Fibroblast of lung (primary cell): ENCODE data around the gene EXD1. TPM values are rescaled to one million over a fixed set of nuclear protein-coding genes. Genes with fewer than 3 reads are reported as not detected.
A peak's percentile ranks its signal among the peaks of the same experiment; 100 is the strongest.

Experiments used
- DNase-seq, 2 donors: peaks; one replicate each; pipeline versions ENCODE4 v3.0.0 to v3.0.0-alpha.2; 2010; ENCODE audit warnings: low read depth in 2 of 2
- H2AFZ ChIP-seq: 2 replicates; pipeline ENCODE4 v1.5.1; 2012; ENCODE audit warnings: low read length, control low read depth, inconsistent platforms
- H3K27ac ChIP-seq: 2 replicates; pipeline ENCODE4 v1.5.1; 2011; ENCODE audit warnings: low read length, control low read depth; ENCODE audit not compliant: insufficient read depth
- H3K27me3 ChIP-seq: 2 replicates; pipeline ENCODE4 v1.5.1; 2011; ENCODE audit warnings: mild to moderate bottlenecking, low read length; ENCODE audit not compliant: control insufficient read depth, insufficient read depth
- H3K36me3 ChIP-seq: 2 replicates; pipeline ENCODE4 v1.5.1; 2011; ENCODE audit warnings: low read length; ENCODE audit not compliant: control insufficient read depth, insufficient read depth
- H3K4me1 ChIP-seq: 2 replicates; pipeline ENCODE4 v1.5.1; 2011; ENCODE audit warnings: low read length; ENCODE audit not compliant: control insufficient read depth, insufficient read depth; ENCODE audit errors: extremely low read depth
- H3K4me2 ChIP-seq: 2 replicates; pipeline ENCODE4 v1.5.1; 2011; ENCODE audit warnings: low read length, control low read depth; ENCODE audit not compliant: insufficient read depth; ENCODE audit errors: extremely low read depth
- H3K4me3 ChIP-seq, 4 experiments: fragments of 200-600 bp in 1 of 4; sonication (generic) in 1 of 4; replicated peaks in 1 of 4; 2 replicates each; pipeline ENCODE4 v1.5.1; 2011 to 2016; ENCODE audit warnings: low read length in 4 of 4, low read depth in 3 of 4, mild to moderate bottlenecking in 3 of 4, control low read depth in 2 of 4, inconsistent platforms in 1 of 4, mixed read lengths in 1 of 4; ENCODE audit not compliant: insufficient read depth in 1 of 4; ENCODE audit errors: control extremely low read depth in 1 of 4
- H3K79me2 ChIP-seq: 2 replicates; pipeline ENCODE4 v1.5.1; 2012; ENCODE audit warnings: mild to moderate bottlenecking, low read length, inconsistent platforms; ENCODE audit not compliant: control insufficient read depth, insufficient read depth
- H3K9ac ChIP-seq: 2 replicates; pipeline ENCODE4 v1.5.1; 2011; ENCODE audit warnings: mild to moderate bottlenecking, low read length, control low read depth; ENCODE audit not compliant: insufficient read depth
- H3K9me3 ChIP-seq: 2 replicates; pipeline ENCODE4 v1.5.1; 2012; ENCODE audit warnings: low read depth, low read length; ENCODE audit not compliant: control insufficient read depth, insufficient read depth
- H4K20me1 ChIP-seq: 2 replicates; pipeline ENCODE4 v1.5.1; 2011; ENCODE audit warnings: low read length; ENCODE audit not compliant: control insufficient read depth, insufficient read depth; ENCODE audit errors: extremely low read depth
- EZH2 ChIP-seq: IDR thresholded peaks from 2 replicates; pipeline ENCODE4 v1.5.1; 2012; ENCODE audit warnings: low read length, control low read depth, mild to moderate bottlenecking; ENCODE audit errors: missing control alignments
- polyA plus RNA-seq, 2 donors: library from polyadenylated mRNA; depleted of rRNA in 1 of 2; stranded (reverse) in 1 of 2; unstranded in 1 of 2; fragments of >200 nt; gene quantifications; 2 replicates each; pipeline ENCODE4 v1.2.1, GENCODE V29; 2011 to 2012; ENCODE audit warnings: missing spikeins in 1 of 2
- total RNA-seq: library from RNA; depleted of rRNA; stranded (reverse); fragments of >200 nt; gene quantifications from 2 replicates; pipeline ENCODE4 v1.2.1, GENCODE V29; 2014
- TF ChIP-seq, protein P1 (sequence below), 2 donors: IDR thresholded peaks in 1 of 2; conservative IDR thresholded peaks in 1 of 2; 1 replicate in 1 of 2; 2 replicates in 1 of 2; pipeline ENCODE4 v1.5.1; 2011 to 2012; ENCODE audit warnings: low read length in 2 of 2, control low read depth in 1 of 2, inconsistent platforms in 1 of 2, low read depth in 1 of 2, mild to moderate bottlenecking in 1 of 2

EXD1 gene
- total and polyA plus RNA-seq, 2 donors (not counting 1 experiment from before 2014, with no cell fraction given): 0.17 TPM; not detected in 1

DNA sequence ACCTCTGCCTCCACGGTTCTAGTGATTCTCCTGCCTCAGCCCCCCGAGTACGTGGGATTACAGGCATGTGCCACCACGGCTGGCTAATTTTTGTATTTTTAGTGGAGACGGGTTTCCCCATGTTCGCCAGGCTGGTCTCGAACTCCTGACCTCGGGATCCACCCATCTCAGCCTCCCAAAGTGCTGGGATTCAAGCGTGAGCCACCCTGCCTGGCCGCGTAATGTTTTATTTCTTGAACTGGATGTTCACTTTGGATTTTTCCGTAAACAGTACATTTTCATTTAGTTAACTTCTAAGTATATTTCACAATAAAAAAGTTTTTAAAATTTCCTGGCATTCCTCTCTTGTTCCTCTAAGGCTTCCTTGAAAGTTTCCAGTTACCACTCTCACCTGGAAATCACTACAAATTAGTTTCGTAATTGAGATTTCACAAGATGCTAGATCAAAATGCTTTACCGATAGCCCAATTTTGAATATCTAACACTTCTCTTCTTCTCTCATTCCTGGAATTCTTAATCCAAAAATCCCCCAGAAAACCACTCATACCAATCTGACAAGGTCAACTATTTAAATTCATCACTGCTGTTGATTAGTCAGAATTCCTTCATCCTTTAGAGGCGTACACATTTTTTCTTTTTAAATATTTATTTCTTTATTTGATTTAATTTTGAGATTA is 69.8 kb downstream of the EXD1 start:
- H3K79me2 ChIP-seq: no peaks in the 10 kb centered on the region
- peak in 1 of 2 donors; percentile 72 for DNase-seq
- peak overlapping the region; percentile 25 for H3K4me2 ChIP-seq
- no peaks in the 10 kb centered on the region for H3K36me3 ChIP-seq
- H3K9me3 ChIP-seq: no peaks in the 10 kb centered on the region
- no peak overlapping the region for H3K9ac ChIP-seq
- no peaks in the 10 kb centered on the region for H4K20me1 ChIP-seq
- no peak overlapping the region for H2AFZ ChIP-seq
- H3K27me3 ChIP-seq: no peaks in the 10 kb centered on the region
- no peak overlapping the region for H3K4me3 ChIP-seq
- H3K4me1 ChIP-seq: peaks cover 4% of the 10 kb centered on the region
- TF ChIP-seq EZH2: no peak
- TF ChIP-seq, protein P1, sequence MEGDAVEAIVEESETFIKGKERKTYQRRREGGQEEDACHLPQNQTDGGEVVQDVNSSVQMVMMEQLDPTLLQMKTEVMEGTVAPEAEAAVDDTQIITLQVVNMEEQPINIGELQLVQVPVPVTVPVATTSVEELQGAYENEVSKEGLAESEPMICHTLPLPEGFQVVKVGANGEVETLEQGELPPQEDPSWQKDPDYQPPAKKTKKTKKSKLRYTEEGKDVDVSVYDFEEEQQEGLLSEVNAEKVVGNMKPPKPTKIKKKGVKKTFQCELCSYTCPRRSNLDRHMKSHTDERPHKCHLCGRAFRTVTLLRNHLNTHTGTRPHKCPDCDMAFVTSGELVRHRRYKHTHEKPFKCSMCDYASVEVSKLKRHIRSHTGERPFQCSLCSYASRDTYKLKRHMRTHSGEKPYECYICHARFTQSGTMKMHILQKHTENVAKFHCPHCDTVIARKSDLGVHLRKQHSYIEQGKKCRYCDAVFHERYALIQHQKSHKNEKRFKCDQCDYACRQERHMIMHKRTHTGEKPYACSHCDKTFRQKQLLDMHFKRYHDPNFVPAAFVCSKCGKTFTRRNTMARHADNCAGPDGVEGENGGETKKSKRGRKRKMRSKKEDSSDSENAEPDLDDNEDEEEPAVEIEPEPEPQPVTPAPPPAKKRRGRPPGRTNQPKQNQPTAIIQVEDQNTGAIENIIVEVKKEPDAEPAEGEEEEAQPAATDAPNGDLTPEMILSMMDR (conservative IDR thresholded peaks at IDR 0.05 in 1 of 2, IDR thresholded peaks at IDR 0.05 in 1 of 2; ENCODE audit: low read depth in 1 of 2, low read length in 2 of 2): no peak
- H3K27ac ChIP-seq: peak overlapping the region; percentile 9

GRCh38 chr15:41154412-41154811 is 76.1 kb downstream of the EXD1 start:
- peak in 1 of 2 donors; percentile 36 for DNase-seq
- Histone ChIP-seq H3K27me3 (no peaks in the 10 kb centered on the region), H3K36me3 (no peaks in the 10 kb centered on the region), H3K79me2 (no peaks in the 10 kb centered on the region), H4K20me1 (no peaks in the 10 kb centered on the region), H3K27ac (no peak overlapping the region), H3K4me2 (no peak overlapping the region), H3K9me3 (no peaks in the 10 kb centered on the region), H3K4me3 (no peak overlapping the region), H2AFZ (peak overlapping the region; percentile 7), H3K9ac (no peak overlapping the region), H3K4me1 (peaks cover 8% of the 10 kb centered on the region)
- TF ChIP-seq EZH2: no peak
- TF ChIP-seq, protein P1 (conservative IDR thresholded peaks at IDR 0.05 in 1 of 2, IDR thresholded peaks at IDR 0.05 in 1 of 2; ENCODE audit: low read depth in 1 of 2, low read length in 2 of 2): no peak

DNA sequence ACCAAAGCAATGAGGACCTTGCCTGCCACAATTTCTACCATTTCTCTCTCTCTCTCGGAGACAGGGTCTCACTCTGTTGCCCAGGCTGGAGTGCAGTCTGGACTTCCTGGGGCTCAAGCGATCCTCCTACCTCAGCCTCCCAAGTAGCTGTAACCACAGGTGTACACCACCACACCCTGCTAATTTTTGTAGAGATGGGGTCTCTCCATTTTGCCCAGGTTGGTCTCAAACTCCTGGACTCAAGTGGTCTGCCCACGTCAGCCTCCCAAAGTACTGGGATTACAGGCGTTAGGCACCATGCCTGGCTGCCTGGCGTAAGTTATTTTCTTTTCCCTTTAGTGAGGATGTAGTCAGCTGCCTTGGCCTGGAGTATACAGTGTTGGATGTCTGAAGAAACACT is 76.8 kb downstream of the EXD1 start:
- no peak overlapping the region for H3K27ac ChIP-seq
- H3K79me2 ChIP-seq: no peaks in the 10 kb centered on the region
- H4K20me1 ChIP-seq: no peaks in the 10 kb centered on the region
- TF ChIP-seq, protein P1 (conservative IDR thresholded peaks at IDR 0.05 in 1 of 2, IDR thresholded peaks at IDR 0.05 in 1 of 2; ENCODE audit: low read depth in 1 of 2, low read length in 2 of 2): no peak
- no peak for TF ChIP-seq EZH2
- H3K9me3 ChIP-seq: no peaks in the 10 kb centered on the region
- peaks cover 8% of the 10 kb centered on the region for H3K4me1 ChIP-seq
- H3K36me3 ChIP-seq: no peaks in the 10 kb centered on the region
- DNase-seq: no peak
- no peaks in the 10 kb centered on the region for H3K27me3 ChIP-seq
- no peak overlapping the region for H2AFZ ChIP-seq
- H3K4me3 ChIP-seq: no peak overlapping the region
- no peak overlapping the region for H3K9ac ChIP-seq
- no peak overlapping the region for H3K4me2 ChIP-seq
